ENCODE results near the gene MAPK8IP3.

DNA sequence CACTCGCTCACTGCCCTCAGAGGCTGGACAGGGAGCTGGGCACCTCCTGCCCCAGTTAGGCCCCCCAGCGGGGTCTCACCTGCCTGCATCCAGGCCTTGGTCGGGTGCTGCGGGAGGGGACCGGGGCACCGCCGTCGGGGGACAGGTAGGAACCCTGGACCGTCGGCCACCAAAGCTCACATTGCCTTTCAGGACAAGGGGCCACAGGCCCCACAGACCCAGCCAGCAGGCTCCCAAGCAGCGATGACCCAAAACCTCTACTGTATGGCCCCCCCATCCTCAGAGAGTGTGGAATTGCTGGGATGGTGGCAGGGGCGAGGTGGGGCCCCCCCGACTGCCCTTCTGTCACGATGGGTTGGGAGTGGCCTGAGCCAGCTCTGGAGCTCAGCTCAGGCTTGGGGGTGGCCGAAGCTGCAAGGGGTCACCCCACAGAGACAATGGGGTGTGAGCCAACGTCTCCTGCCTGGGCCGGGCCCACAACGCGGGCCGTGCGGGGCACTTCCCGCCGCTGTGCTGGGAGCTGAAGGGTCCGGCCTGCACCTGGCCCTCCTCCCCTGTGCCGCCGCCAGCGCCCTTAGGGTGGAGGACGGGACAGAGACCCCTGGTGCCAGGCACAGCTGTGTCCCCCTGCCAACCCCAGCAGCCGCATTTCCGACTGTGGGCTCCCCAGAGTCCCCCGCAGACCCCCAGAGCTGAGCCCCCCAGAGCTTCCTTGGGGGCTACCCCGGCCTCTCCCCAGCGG lies 87.0 kb downstream of the MAPK8IP3 start:
- TF ChIP-seq CTCF (IDR thresholded peaks at IDR 0.05) (no peak), EZH2 (IDR thresholded peaks at IDR 0.05) (no peak)

All from neural progenitor cell (in vitro differentiated cells).